SU-DHL-6 (cell line): ENCODE results near the gene RC3H1.

Source experiments
- H2AFZ ChIP-seq: fragments of 200-600 bp; sonication (generic); 2 replicates; pipeline ENCODE4 v1.6.1; 2014; ENCODE audit warnings: low read depth, mild to moderate bottlenecking, moderate library complexity, mixed read lengths, antibody characterized with exemption, low read length; ENCODE audit not compliant: severe bottlenecking
- H3F3A ChIP-seq: fragments of 200-600 bp; shearing (Covaris generic); 2 replicates; pipeline ENCODE4 v1.6.0; 2016; ENCODE audit warnings: antibody characterized with exemption, mild to moderate bottlenecking; ENCODE audit not compliant: insufficient read depth
- H3K27ac ChIP-seq: fragments of 200-600 bp; sonication (generic); 2 replicates; pipeline ENCODE4 v1.5.1; 2016; ENCODE audit warnings: low read depth, mild to moderate bottlenecking, low read length, moderate library complexity, mixed read lengths
- H3K27me3 ChIP-seq: fragments of 200-600 bp; sonication (generic), shearing (Covaris generic); 2 replicates; pipeline ENCODE4 v1.6.0; 2014; ENCODE audit warnings: mild to moderate bottlenecking, low read length
- H3K36me3 ChIP-seq: fragments of 200-600 bp; sonication (generic); 2 replicates; pipeline ENCODE4 v1.6.1; 2014; ENCODE audit warnings: mild to moderate bottlenecking, low read length, mixed read lengths
- H3K4me2 ChIP-seq: fragments of 300-600, 200-600 bp; shearing (Covaris generic), sonication (generic); 2 replicates; pipeline ENCODE4 v1.6.0; 2014; ENCODE audit warnings: low read length, low read depth, mild to moderate bottlenecking; ENCODE audit not compliant: poor library complexity, severe bottlenecking
- H3K4me3 ChIP-seq: fragments of 200-600 bp; sonication (generic); 2 replicates; pipeline ENCODE4 v1.5.1; 2014; ENCODE audit warnings: antibody characterized with exemption, low read length, mild to moderate bottlenecking, mixed read lengths; ENCODE audit not compliant: insufficient read depth, poor library complexity, severe bottlenecking
- H3K79me2 ChIP-seq: fragments of 200-600 bp; sonication (generic); 2 replicates; pipeline ENCODE4 v1.6.1; 2014; ENCODE audit warnings: mild to moderate bottlenecking, low read length, moderate library complexity; ENCODE audit not compliant: insufficient read depth
- H3K9ac ChIP-seq: fragments of 200-600 bp; sonication (generic); 2 replicates; pipeline ENCODE4 v1.7.0; 2014; ENCODE audit warnings: mild to moderate bottlenecking, low read length
- H3K9me2 ChIP-seq: fragments of 200-600 bp; sonication (generic); replicated peaks from 2 replicates; pipeline ENCODE4 v1.6.1; 2014; ENCODE audit warnings: low read length; ENCODE audit not compliant: insufficient read depth
- H3K9me3 ChIP-seq: fragments of 200-600 bp; sonication (generic); 2 replicates; pipeline ENCODE4 v1.6.1; 2014; ENCODE audit warnings: low read length, mixed read lengths; ENCODE audit not compliant: insufficient read depth
- H4K20me1 ChIP-seq: fragments of 200-600 bp; sonication (generic); 2 replicates; pipeline ENCODE4 v1.6.1; 2014; ENCODE audit warnings: low read depth, mild to moderate bottlenecking, antibody characterized with exemption, low read length, moderate library complexity, mixed read lengths
- EZH2phosphoT487 ChIP-seq: fragments of 200-600 bp; sonication (generic), shearing (Covaris generic); conservative IDR thresholded peaks from 2 replicates; pipeline ENCODE4 v1.6.1; 2018; ENCODE audit warnings: mild to moderate bottlenecking, antibody characterized with exemption, low read length, moderate library complexity, mixed read lengths
- TF ChIP-seq, protein P1 (sequence below): fragments of 200-600 bp; sonication (generic); IDR thresholded peaks from one replicate; pipeline ENCODE4 v1.5.1; 2017; ENCODE audit warnings: antibody characterized with exemption, mild to moderate bottlenecking, low read length, moderate library complexity; ENCODE audit not compliant: insufficient read depth, poor library complexity, severe bottlenecking

The RC3H1 gene

DNA sequence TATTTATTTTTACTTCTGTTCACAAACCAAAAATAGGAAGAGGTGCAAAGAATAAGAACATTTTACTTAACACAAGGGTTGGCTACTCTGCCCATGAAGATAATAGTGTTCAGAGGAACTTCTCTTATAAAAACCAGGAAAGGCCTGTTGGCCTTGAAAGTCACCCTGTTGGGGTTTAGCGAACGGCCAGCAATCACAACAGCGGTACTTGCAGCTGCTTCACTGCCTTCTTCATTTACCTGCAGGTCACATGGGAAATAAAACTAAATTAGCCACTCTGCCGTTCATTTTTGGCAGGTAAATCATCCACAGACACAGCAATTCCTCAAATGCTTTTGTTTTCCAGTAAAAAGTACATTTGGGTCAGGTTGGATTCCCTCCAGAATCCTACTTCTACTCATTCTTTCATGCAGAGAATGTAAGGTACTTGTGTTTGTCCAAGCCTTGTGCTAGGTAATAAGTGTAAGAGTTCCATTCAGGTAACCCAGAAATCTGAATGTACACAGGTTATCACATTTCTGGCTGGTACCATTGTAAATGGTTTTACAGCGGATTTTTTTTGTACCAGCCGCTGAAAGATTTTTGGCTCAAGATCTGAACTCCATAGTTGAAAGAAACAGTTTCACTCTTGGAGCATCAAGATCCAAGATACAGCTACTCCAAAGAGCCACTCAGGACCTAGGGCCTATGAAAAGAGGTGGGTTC is 118.2 kb downstream of the RC3H1 start:
- Histone ChIP-seq H3K27ac (no peak overlapping the region), H2AFZ (no peak overlapping the region), H3K36me3 (no peaks in the 10 kb centered on the region), H3F3A (no peaks in the 10 kb centered on the region), H3K4me2 (no peak overlapping the region), H3K79me2 (no peaks in the 10 kb centered on the region), H3K4me3 (no peak overlapping the region), H3K9me3 (no peaks in the 10 kb centered on the region), H3K9ac (no peak overlapping the region), H3K27me3 (no peaks in the 10 kb centered on the region), H4K20me1 (no peaks in the 10 kb centered on the region), H3K9me2 (no peaks in the 10 kb centered on the region)
- no peak for TF ChIP-seq EZH2phosphoT487
- TF ChIP-seq, protein P1, sequence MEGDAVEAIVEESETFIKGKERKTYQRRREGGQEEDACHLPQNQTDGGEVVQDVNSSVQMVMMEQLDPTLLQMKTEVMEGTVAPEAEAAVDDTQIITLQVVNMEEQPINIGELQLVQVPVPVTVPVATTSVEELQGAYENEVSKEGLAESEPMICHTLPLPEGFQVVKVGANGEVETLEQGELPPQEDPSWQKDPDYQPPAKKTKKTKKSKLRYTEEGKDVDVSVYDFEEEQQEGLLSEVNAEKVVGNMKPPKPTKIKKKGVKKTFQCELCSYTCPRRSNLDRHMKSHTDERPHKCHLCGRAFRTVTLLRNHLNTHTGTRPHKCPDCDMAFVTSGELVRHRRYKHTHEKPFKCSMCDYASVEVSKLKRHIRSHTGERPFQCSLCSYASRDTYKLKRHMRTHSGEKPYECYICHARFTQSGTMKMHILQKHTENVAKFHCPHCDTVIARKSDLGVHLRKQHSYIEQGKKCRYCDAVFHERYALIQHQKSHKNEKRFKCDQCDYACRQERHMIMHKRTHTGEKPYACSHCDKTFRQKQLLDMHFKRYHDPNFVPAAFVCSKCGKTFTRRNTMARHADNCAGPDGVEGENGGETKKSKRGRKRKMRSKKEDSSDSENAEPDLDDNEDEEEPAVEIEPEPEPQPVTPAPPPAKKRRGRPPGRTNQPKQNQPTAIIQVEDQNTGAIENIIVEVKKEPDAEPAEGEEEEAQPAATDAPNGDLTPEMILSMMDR = no peak

- no peak overlapping the region for H3K4me2 ChIP-seq
- H3F3A ChIP-seq = no peaks in the 10 kb centered on the region
- H2AFZ ChIP-seq = no peak overlapping the region
- H3K36me3 ChIP-seq = no peaks in the 10 kb centered on the region
- H3K9me2 ChIP-seq = no peaks in the 10 kb centered on the region
- no peak overlapping the region for H3K4me3 ChIP-seq
- H3K79me2 ChIP-seq = no peaks in the 10 kb centered on the region
- H3K9ac ChIP-seq = no peak overlapping the region
- H4K20me1 ChIP-seq = no peaks in the 10 kb centered on the region
- TF ChIP-seq EZH2phosphoT487 = no peak
- TF ChIP-seq, protein P1 = no peak
- no peak overlapping the region for H3K27ac ChIP-seq
- H3K9me3 ChIP-seq = no peaks in the 10 kb centered on the region
- H3K27me3 ChIP-seq = no peaks in the 10 kb centered on the region
Measured at GRCh38 chr1:173900992-173901391, 121.2 kb downstream of the RC3H1 start.

GRCh38 chr1:173900427-173900826 is 121.7 kb downstream of the RC3H1 start:
- Histone ChIP-seq H3K36me3 (no peaks in the 10 kb centered on the region), H3K27me3 (no peaks in the 10 kb centered on the region), H3K9ac (no peak overlapping the region)

More at GRCh38 chr1:173900427-173900826, 121.7 kb downstream of the RC3H1 start:
- Histone ChIP-seq H2AFZ (no peak overlapping the region), H3K9me2 (no peaks in the 10 kb centered on the region), H4K20me1 (no peaks in the 10 kb centered on the region), H3K27ac (no peak overlapping the region), H3F3A (no peaks in the 10 kb centered on the region), H3K4me3 (no peak overlapping the region), H3K4me2 (no peak overlapping the region), H3K79me2 (no peaks in the 10 kb centered on the region), H3K9me3 (no peaks in the 10 kb centered on the region)
- TF ChIP-seq, protein P1 = no peak
- TF ChIP-seq EZH2phosphoT487 = no peak
